Left hindlimb (tissue), 1 donor: ENCODE results near the gene C16orf87.

ENCODE experiments used
- DNase-seq: peaks from one replicate; pipeline ENCODE4 v3.0.0-alpha.2; 2018

Gene C16orf87

DNA sequence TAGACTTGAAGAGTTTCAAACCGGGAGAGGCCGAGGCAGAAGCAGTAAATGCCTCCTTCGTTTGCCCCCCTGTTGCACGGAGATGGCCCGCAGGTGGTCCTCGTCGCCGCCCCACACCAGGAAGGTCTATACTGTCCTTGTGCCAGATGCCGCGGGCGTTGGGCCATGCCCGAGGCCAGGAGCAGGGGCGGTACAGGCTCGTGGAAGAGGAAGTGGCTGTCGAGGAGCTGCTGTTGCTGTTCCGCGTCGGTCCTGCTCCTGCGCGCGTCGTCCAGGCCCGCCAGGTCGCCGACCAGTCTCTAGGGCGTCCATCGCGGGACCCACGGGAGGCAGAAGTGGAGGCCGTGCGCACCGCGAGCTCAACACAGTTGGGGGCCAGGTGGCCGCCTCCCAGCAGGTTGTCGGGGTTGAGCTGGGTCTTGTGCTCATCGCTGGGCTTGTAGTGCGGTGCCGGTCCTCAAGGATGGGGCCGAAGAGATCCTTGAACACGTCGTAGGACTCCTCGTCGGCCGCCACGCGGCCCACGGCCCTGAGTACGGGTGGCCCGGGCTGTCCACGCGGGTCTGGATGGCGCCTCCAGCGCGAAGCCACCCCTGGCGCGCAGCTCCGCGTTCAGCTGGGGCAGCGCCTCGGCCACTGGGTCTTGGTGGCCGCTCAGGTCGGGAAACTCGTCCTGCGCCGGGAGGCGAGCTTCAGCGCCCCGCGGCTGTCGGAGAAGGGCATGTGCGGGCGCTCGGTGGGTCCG is 13.1 kb upstream of the C16orf87 start:
- DNase-seq: no peak

DNA sequence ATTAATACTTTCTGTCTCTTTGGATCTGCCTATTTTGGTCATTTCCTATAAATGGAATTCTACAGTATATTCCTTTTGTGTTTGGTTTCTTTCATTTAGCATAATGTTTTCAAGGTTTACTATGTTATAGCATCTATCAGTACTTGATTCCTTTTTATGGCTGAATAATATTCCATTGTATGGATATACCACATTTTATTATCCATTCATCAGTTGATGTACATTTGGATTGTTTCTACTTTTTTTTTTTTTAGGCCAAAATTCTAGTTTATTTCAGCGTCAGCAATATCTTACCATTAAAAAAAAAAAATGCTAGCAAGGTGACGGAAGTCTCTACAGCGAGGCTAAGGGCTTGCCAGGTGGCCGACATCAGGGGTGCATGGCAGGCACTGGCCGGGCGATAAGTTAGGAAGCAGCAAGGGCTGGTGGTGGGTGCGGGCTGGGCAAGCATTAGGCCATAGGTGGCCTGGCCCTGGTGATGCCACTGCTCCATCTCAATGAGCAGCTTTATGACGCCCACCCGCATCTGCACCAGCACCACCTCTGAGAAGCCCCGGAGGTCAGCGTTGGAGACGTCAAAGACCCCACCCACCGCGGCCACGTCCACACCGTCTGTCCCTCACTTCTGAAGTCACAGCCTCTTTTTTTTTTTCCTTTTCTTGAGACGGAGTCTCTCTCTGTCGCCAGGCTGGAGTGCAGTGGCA is 11.4 kb upstream of the C16orf87 start:
- DNase-seq: no peak

DNA sequence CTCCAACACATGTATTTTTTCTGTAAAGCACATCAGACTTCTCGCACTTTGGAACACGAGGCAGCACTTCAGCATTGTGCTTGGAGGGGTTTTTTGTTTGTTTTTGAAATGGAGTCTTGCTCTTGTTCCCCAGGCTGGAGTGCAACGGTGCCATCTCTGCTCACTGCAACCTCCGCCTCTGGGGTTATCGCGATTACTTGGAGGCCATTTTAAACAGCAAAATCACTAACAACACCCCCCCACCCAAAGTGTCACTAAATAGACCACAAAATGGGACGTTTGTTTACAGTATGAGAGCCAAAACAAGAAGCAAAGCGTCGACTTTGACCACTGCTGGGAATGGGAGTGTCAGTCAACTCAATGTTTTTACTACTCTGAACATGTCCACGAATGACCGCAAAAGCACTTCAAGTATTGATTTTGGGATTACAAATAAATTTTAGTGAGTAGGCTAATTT is 9.0 kb upstream of the C16orf87 start:
- DNase-seq: no peak

DNA sequence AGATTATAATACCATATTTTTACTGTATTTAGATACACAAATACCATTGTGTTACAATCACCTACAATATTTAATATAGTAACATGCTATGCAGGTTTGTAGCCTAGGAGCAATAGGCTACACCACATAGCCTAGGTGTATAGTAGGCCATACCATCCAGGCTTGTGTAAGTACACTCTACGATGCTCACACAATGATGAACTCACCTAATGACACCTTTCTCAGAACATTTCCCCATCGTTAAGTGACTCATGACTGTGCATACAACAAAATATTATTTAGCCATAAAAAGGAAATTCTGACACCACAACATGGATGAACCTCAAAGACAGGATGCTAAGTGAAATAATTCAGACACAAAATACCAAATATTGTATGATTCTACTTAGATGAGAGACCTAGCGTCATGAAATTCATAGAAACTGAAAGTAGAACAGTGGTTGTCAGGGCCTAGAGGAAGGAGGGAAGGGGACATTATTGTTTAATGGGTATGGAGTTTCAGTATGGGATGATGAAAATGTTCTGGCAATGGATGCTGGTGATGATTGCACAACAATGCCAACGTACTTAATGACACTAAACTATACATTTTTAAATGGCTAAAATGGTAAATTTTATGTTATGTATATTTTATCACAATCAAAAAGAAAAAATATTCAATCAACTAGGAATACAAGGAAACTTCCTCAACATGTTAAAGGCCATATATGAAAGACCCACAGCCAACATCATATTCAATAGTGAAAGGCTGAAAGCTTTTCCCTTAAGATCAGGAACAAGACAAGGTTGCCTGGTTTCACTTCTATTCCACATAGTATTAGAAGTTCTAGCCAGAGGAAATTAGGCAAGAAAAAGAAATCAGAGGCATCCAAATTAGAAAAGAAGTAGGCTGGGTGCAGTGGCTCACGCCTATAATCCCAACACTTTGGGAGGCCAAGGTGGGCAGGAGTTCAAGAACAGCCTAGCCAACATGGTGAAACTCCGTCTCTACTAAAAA is 5.9 kb upstream of the C16orf87 start:
- DNase-seq: no peak

DNA sequence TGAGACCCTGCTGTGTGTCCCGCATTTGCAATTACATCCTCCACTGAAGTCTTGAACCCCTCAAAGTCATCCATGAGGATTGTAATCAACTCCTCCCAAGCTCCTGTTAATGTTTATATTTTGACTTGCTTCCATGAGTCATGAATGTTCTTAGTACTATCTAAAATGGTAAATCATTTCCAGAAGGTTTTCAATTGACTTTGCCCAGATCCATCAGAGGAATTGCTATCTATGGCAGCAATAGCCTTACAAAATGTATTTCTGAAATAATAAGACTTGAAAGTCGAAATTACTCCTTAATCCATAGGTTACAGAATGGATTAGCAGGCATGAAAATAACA is 2.5 kb upstream of the C16orf87 start:
- DNase-seq: no peak

DNA sequence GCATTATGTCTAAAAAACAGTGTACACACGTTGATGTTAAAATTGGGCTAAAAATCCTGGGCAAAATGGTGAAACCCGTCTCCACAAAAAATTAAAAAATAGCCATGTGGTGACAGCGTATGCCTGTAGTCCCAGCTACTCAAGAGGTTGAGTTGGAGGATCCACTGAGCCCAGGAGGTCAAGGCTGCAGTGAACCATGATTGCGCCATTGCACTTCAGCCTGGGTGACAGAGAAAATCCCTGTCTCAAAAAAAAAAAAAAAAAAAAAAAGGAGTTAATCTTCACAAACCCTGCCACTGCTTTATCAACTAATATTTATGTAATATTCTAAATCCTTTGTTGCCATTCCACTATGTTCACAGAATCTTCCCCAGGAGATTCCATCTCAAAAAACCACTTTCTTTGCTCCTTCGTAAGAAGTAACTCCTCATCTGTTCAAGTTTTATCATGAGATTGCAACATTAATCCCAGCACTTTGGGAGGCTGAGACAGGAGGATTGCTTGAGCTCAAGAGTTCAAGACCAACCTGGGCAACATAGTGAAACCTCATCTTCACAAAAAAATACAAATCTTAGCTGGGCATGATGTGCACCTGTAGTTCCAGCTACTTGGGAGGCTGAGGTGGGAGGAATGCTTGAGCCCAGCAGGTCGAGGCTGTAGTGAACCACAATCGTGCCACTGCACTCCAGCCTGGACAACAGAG is 1.9 kb upstream of the C16orf87 start:
- no peak for DNase-seq

DNA sequence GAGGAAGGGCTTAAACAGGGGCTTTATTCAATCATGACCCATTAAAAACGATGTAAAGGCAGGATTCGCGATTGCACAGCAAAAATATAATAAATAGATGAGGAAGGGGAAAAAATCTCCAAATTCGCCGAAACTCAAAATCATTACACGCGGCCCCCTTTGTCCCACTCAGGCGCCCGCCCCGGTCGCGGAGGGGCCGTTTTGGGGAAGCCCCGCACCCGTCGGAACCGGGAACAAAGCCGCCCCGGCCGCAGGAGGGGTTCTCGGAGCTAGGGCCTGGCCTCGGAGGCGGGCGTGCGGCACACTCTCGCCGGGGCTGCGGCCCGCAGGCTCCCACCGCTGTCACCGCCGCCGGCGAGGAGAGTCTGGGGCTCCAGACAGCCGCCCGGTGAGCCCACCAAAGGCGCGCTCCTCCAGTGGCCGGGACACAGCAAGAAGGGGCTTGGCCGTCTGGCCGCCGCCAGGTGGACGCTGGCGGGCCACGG is 521 bp downstream of the C16orf87 start:
- peak; percentile 27 for DNase-seq

DNA sequence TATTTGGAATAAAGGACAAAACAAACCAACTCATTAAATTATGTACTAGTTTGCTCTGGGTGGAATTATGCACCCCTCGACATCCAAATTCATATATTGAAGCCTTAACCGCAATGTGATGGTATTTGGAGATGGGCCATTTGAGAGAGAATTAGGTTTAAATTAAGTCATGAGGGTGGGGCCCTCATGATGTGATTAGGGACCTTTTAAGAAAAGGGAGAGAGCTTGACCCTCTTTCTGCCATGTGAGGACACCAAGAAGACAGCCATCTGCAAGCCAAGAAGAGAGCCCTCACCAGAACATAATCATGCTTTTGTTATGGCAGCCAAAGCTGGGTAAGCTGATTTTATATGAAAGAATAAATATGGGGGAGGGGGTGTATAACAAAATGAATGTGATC is 2.0 kb downstream of the C16orf87 start:
- no peak for DNase-seq

DNA sequence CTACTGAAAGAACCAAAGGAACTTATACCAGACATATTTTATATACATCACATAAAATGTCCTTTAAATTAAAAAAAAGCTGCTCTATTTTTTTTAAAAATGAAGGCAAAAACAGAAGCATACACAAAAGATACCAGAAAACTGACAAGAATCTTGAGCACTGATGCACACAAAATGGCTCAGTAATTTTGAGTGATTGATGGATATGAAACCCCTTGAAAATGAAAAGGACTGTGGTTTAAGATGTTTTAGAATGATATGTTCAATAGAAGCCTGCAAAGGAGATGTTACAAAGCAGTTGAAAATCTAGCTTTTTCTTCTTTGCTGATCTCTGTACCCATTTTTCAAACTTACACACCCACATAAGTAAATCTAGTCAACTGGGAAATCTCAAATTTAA is 2.7 kb downstream of the C16orf87 start:
- DNase-seq: no peak

DNA sequence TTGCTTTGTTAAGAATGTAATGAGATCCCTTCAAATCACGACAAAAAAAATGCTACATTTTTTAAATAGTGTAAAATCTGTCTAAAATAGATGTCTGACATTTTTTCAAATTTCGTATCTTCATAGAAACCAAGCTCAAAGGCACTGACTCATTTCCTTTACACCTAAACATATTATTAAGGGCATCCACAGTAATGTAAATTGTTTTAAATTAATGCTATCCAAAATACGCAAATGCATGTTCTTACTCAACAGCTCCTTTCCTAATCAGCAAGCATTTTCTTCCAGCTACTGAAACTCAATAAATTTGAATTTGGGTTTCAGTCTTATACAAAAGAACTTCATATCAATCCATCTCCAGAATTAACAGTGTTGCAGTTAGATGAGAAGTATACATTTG is 4.3 kb downstream of the C16orf87 start:
- no peak for DNase-seq

DNA sequence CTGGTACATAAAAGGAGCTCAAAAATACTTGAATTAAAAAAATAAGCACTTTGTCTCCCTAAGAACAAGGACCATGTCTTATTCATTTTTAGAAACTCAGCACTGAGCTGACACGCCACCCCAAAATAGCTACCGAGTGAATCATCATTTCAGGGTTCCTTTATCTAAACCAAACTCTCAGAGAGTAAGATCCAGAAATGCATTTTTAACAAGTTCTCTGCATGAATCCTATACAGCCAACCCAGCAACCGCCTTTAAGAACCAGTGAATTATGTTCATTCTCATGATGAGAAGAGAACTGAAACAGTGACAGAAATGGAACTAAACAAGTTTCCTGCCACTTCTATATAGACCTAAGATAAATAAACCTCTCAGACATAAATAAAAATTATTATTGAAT is 8.7 kb downstream of the C16orf87 start:
- no peak for DNase-seq

DNA sequence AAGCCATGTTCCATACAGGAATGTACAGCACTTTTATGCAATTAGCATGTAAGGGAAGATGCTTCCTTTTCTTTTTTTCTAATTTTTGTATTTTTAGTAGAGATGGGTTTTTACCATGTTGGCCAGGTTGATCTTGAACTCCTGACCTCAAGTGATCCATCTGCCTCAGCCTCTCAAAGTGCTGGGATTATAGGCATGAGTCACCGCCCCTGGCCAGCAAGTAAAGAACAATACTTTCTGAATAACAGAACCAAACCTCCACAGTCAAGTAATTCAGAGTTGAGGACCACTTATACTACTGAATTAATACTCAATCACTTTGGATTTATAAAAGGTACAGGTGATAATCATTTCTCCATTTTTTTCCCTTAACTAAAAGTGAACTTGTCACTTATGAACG is 13.0 kb downstream of the C16orf87 start:
- no peak for DNase-seq

DNA sequence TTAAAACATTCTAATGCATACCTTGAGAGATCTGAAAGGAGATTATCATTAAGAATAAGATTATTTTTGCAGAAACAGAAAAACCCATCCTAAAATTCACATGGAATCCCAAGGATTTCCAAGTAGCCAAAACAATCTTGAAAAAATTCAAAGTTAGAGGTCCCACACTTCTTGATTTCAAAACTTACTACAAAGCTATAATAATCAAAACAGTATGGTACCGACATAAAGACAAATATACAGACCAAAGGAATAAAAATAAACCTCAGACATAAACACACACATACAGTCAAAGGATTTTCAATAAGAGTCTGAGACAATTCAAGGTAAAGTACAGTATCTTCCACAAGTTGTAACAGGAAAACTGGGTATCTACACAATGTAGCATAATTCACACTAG is 16.2 kb downstream of the C16orf87 start:
- no peak for DNase-seq

DNA sequence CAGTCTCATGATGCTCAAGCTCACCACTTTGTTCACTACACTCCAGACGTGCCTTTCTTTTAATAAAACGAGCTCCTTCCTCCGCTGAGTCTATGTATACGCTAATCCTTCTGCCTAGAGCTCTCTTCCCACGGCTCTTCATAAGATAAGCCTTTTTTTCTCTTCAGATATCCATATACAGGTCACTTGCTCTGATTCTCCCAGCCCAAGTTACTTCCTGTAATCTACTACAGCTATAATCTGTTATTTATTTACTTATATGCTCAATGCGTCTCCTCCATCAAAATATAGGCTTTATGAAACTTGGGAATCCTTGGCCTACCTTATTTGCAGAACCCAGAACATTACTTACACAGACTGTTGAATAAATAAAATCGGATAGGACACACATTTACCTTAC is 17.4 kb downstream of the C16orf87 start:
- DNase-seq: no peak

DNA sequence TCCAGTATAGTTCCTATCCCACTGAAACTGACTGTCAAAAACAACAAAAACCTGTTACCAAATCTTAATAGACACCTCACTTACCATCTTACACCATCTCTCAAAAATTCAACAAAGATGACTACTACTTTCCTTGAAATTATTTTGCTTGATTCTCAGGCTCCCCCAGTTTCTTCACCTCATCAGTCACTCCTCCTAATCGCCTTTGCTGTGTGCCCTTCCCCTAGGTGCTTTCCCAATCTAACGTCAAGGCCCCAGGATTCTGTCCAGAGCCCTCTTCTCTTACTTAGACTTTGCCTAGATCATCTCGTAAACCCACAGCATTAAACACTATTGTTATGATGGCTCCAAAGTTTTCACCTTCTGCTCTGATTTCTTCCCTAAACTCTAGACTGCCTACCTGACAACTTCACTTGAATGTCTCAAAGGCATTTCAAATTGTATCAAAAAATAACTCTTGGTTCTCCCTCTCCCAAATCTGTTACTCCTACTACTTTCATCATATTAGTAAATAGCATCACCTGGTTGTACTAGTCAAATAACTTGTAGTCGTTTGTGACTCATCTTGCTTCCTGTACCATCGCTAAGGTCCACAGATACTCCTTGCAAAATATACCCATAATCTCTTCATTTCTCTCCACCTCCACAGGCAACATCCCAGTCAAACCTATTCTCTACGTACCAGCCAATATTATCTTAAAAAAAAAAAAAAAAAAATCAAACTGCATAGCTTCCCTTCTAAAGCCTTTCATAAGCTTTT is 18.0 kb downstream of the C16orf87 start:
- no peak for DNase-seq

DNA sequence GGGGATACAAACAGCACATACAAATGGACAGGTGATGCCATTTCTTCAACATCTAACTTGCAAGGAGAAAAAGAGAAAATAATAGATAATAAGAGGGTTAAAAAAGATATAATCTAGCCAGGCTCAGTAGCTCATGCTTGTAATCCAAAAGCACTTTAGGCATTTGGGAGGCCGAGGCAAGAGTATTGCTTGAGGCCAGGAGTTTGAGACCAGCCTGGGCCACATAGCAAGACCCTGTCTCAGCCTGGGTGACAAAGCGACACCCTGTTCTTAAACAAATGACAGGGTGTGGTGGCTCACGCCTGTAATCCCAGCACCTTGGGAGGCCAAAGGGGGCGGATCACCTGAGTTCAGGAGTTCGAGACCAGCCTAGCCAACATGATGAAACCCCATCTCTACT is 19.3 kb downstream of the C16orf87 start:
- no peak for DNase-seq

DNA sequence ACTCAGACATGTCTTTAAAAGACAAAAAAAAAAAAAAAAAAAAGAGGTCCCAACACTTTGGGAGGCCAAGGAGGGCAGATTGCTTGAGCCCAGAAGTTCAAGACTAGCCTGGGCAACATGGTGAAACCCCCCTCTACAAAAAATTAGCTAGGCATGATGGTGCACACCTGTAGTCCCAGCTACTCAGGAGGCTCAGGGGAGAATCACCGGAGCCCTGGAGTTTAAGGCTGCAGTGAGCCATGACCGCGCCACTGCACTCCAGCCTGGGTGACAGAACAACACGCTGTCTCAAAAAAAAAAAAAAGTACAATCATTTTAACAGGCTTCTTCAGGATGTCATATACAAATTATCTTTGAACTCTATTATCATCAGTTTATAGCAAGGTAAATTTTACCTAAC is 22.0 kb downstream of the C16orf87 start:
- DNase-seq: no peak

DNA sequence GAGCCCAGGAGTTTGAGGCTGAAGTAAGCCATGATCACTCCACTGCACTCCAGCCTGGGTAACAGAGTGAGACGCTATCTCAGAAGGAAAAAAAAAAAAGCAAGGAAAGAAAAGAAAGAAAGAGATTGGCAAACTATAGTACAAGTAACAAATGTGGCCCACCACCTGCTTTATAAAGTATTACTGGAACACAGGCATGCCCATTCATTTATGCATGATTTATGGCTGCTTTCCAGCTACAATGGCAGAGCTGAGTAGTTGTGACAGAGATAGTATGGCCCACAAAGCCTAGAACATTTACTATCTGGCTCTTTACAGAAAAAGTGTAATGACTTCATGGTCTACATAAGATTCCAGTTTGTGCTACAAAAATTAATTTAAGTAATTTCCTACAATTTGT is 23.6 kb downstream of the C16orf87 start:
- DNase-seq: no peak

DNA sequence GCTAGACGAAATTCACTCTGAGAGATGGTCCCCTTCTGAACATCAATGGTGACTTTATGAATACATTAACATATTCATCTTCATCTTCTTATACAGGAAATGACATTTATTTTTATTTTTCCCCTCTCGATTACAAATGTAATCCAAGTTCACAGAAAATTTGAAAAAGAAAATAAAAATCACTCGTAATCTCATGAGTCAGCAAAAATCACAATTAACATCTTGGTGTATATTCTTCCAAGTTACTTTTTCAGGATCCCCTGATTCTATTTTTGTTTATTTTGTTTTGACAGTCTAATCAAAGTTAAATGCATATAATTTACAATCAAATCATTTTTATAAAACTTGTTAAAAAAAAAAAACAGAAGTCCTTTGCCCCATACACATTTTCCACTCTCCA is 27.6 kb downstream of the C16orf87 start:
- no peak for DNase-seq

DNA sequence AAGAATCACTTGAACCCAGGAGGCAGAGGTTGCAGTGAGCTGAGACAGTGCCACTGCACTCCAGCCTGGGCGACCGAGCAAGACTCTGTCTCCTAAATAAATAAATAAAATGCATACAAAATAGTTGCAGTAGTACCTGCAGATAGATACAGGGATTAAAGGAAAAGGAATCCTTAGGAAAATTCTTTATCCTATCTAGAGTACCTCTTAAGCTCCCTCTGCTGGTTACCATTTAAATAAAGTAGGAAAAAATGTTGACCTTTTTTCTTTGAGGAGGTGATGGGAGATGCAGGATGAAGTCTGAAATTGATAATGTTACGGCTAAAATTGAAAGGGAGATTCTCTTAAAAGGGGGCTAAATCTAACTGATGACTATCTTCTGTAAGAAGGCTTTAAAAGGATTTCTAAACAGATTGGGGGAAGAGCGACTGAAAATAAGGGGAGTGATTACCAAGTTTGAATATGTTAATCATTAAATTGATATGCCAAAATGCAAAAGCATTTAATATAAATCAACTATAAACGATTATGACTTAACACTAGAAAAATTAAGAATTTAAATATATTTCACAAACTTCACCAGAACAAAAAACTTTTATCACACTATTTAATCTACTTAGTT is 29.4 kb downstream of the C16orf87 start:
- DNase-seq: no peak

DNA sequence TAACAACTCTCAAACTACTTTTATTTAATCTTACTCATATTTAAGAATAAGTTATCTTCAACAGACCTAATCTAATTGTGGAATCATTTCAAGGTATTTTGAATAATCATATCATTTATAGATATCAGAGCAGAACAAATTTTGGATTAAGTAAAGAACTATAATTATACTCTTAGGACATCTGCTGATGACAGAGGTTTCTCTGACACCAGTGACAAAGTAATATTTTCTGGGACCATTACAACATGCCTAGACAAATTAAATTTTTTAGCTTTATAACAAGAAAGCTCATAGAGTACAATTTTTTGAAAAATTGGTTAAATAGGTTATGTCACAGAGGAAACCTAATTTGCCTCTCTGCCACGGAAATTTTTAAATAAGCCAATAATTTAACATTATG is 30.5 kb downstream of the C16orf87 start:
- no peak for DNase-seq
